Measurements from ENCODE around the gene G6PC3. TPM values are rescaled to one million over a fixed set of nuclear protein-coding genes. Genes with fewer than 3 reads are reported as not detected.
A peak's percentile ranks its signal among the peaks of the same experiment; 100 is the strongest.

The G6PC3 gene
- total and polyA plus RNA-seq, 2 of the 4 experiments (the other 2 are of a cell fraction), result 20.4 to 107 TPM

- TF ChIP-seq, protein P1, sequence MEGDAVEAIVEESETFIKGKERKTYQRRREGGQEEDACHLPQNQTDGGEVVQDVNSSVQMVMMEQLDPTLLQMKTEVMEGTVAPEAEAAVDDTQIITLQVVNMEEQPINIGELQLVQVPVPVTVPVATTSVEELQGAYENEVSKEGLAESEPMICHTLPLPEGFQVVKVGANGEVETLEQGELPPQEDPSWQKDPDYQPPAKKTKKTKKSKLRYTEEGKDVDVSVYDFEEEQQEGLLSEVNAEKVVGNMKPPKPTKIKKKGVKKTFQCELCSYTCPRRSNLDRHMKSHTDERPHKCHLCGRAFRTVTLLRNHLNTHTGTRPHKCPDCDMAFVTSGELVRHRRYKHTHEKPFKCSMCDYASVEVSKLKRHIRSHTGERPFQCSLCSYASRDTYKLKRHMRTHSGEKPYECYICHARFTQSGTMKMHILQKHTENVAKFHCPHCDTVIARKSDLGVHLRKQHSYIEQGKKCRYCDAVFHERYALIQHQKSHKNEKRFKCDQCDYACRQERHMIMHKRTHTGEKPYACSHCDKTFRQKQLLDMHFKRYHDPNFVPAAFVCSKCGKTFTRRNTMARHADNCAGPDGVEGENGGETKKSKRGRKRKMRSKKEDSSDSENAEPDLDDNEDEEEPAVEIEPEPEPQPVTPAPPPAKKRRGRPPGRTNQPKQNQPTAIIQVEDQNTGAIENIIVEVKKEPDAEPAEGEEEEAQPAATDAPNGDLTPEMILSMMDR (conservative IDR thresholded peaks at IDR 0.05; ENCODE audit: low read depth, low read length), result 0 out of 2 replicates have a peak, but pooled peaks have one; percentile 5
- TF ChIP-seq MAZ (IDR thresholded peaks at IDR 0.05; ENCODE audit: borderline replicate concordance, low read depth, low read length), result 0 out of 2 replicates have a peak, but pooled peaks have one; percentile 29
Observed at GRCh38 chr17:44118427-44119050, 48.0 kb downstream of the G6PC3 start (continued).

GRCh38 chr17:44119062-44119461, 48.5 kb downstream of the G6PC3 start:
- ChIA-PET POLR2A (ENCODE audit: unreplicated experiment) (no interaction called here), CTCF (no interaction called here)
- Histone ChIP-seq H3K4me1 (ENCODE audit: control insufficient read depth, insufficient read depth, low read length) (peaks cover 5% of the 10 kb centered on the region; the same call in 1 of the 2 replicates), H3K79me1 (ENCODE audit: low read depth in 1 of 2, low read length in 2 of 2) (peaks cover 11 to 85% of the 10 kb centered on the region in 2 experiments), H2AK9ac (replicated peaks; ENCODE audit: low read depth, low read length, poor library complexity) (no peak overlapping the region), H3K23ac (ENCODE audit: low read depth, low read length) (no peak overlapping the region), H3K4ac (ENCODE audit: low read depth, low read length) (no peak overlapping the region), H2BK120ac (ENCODE audit: low read depth, low read length) (no peak overlapping the region), H3K9ac (ENCODE audit: low read depth, low read length) (no peak overlapping the region), H4K91ac (ENCODE audit: insufficient read depth, low read depth, low read length) (no peak overlapping the region), H3K9me3 (ENCODE audit: control insufficient read depth, insufficient read depth, low read length) (no peaks in the 10 kb centered on the region), H3K56ac (ENCODE audit: extremely low read depth, insufficient read depth, low read length) (no peak overlapping the region), H3K4me3 (ENCODE audit: insufficient read depth, low read depth, low read length) (no peak overlapping the region), H3K9me1 (ENCODE audit: insufficient read depth, low read length) (peaks cover 14% of the 10 kb centered on the region), H3K14ac (replicated peaks; ENCODE audit: low read depth, low read length) (no peak overlapping the region), H3K36me3 (ENCODE audit: control insufficient read depth, insufficient read depth, low read length) (0 out of 2 replicates have a peak, but pooled peaks cover 2% of the 10 kb centered on the region), H4K20me1 (ENCODE audit: insufficient read depth, low read length) (peaks cover 52% of the 10 kb centered on the region), H4K8ac (ENCODE audit: low read depth in 2 of 2, low read length in 2 of 2) (no peak overlapping the region), H3K27me3 (ENCODE audit: control insufficient read depth, insufficient read depth, low read length) (no peaks in the 10 kb centered on the region), H3K4me2 (ENCODE audit: low read depth, low read length) (no peak overlapping the region), H3K18ac (ENCODE audit: low read depth, low read length) (no peak overlapping the region), H2BK15ac (ENCODE audit: low read depth, low read length) (no peak overlapping the region), H3K27ac (ENCODE audit: insufficient read depth, low read length) (no peak overlapping the region), H2AFZ (replicated peaks; ENCODE audit: low read length, poor library complexity) (no peak overlapping the region), H2AK5ac (ENCODE audit: low read depth, low read length) (no peak overlapping the region), H2BK5ac (ENCODE audit: low read depth, low read length, poor library complexity, severe bottlenecking) (no peak overlapping the region), H2BK20ac (ENCODE audit: low read depth, low read length) (no peak overlapping the region), H4K5ac (ENCODE audit: low read depth, low read length) (no peak overlapping the region)
- ATAC-seq (ENCODE audit: low read depth) (no peak), DNase-seq (no peak)
- WGBS, 2 experiments (ENCODE audit: extremely low coverage in 2 of 2, insufficient read length in 1 of 2), result 67% methylated on average over 3 of the region's 5 CpGs; no CpG with 5 or more reads in 1 of the 2 experiments
- in situ Hi-C loops (cut with MboI; ENCODE audit: low sequenced_read_pairs), result no loop called here
- dilution Hi-C loops (cut with HindIII; ENCODE audit: low sequenced_read_pairs, unreplicated experiment), result no loop called here
- TF ChIP-seq NFE2L2 (IDR thresholded peaks at IDR 0.05; ENCODE audit: low read depth, low read length) (no peak), FOS (IDR thresholded peaks at IDR 0.05; ENCODE audit: low read depth, low read length) (no peak), RFX5 (IDR thresholded peaks at IDR 0.05; ENCODE audit: low read depth, low read length) (no peak), BHLHE40 (IDR thresholded peaks at IDR 0.05; ENCODE audit: low read depth, low read length) (no peak), MXI1 (IDR thresholded peaks at IDR 0.05; ENCODE audit: borderline replicate concordance, low read depth, low read length) (no peak), MAZ (IDR thresholded peaks at IDR 0.05; ENCODE audit: borderline replicate concordance, low read depth, low read length) (no peak), ELK1 (IDR thresholded peaks at IDR 0.05; ENCODE audit: borderline replicate concordance, low read depth, low read length) (no peak), RCOR1 (IDR thresholded peaks at IDR 0.05; ENCODE audit: insufficient replicate concordance, low read length) (no peak), MAFK (IDR thresholded peaks at IDR 0.05; ENCODE audit: low read depth, low read length) (no peak)
- TF ChIP-seq, protein P1 (conservative IDR thresholded peaks at IDR 0.05; ENCODE audit: low read depth, low read length), result no peak
- no TSS peak for BruUV-seq (replicated peaks)
- intact Hi-C loops (cut with micrococcal nuclease), result no loop called here

Data from IMR-90 (cell line).